ENCODE results near the gene AREL1.
"Not testable (repeated sequence)": the region's sequence is repeated elsewhere in the genome, so short reads cannot be mapped to it uniquely, and the experiment has no call there.

Gene AREL1, protein sequence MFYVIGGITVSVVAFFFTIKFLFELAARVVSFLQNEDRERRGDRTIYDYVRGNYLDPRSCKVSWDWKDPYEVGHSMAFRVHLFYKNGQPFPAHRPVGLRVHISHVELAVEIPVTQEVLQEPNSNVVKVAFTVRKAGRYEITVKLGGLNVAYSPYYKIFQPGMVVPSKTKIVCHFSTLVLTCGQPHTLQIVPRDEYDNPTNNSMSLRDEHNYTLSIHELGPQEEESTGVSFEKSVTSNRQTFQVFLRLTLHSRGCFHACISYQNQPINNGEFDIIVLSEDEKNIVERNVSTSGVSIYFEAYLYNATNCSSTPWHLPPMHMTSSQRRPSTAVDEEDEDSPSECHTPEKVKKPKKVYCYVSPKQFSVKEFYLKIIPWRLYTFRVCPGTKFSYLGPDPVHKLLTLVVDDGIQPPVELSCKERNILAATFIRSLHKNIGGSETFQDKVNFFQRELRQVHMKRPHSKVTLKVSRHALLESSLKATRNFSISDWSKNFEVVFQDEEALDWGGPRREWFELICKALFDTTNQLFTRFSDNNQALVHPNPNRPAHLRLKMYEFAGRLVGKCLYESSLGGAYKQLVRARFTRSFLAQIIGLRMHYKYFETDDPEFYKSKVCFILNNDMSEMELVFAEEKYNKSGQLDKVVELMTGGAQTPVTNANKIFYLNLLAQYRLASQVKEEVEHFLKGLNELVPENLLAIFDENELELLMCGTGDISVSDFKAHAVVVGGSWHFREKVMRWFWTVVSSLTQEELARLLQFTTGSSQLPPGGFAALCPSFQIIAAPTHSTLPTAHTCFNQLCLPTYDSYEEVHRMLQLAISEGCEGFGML

DNA sequence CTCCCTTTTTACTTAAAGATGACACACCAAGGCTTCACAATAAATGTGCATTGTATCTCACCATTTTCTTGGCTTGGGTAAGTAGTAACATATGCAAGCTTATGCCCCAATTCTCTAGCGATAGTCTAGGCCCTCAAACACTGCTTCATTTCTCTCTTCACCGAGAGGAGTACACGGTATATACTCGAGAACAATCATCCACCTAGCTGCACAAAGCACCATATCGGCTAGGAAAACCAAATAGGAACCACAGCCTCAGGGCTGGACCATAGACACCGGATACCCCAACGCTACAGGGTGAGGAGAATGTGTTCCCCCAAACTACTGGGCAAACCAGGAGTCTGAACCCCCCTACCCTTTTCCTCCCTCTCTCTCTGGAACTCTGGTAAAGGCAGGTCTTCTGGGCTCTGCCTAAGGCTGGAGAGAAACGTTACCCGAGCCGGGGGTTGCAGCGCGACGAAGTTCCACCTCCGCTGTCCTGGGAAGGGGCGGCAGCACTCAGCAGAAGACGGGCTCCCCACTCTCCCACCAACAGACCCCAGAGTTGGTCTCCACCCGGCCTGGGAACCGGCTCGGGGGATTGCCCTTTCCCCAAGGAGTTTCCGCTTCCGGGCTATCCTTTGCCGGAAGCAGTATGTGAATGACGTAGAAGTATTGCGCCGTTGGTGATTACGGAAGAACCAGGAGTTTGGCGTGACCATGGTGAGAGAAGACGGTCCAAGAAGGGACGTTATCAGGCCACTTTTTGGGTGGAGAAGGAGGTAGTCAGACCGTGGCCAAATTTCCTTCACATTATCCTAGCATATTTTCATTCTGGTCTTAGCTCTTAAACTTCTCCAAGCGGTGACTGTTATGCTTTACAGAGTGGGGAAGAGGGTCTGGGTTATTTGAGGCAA is at the start of gene AREL1, which contains the start of gene FCF1:
AREL1 (minus strand) TSS at position 582 of the 896 bp plus-strand sequence. CDS start 27,465 bp downstream, outside the sequence.
FCF1 (plus strand) TSS at position 646 of the 896 bp plus-strand sequence; CDS start at position 700, 54 bp downstream.
- no peak for DNase-seq

DNA sequence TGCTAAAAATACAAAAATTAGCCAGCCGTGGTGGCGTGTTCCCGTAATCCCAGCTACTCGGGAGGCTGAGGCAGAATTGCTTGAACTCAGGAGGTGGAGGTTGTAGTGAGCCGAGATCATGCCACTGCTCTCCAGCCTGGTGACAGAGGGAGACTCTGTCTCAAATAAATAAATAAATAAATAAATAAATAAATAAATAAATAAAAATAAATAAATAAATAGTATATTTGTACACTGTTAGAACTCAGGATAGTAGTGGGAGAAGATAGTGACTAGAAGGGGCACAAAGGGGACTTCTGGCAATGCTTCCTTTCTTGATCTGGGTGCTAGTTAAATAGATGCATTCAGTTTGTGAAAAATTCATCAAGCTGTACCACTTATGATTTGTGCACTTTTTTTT is 45.6 kb upstream of the AREL1 start:
- not testable (repeated sequence) for DNase-seq

DNA sequence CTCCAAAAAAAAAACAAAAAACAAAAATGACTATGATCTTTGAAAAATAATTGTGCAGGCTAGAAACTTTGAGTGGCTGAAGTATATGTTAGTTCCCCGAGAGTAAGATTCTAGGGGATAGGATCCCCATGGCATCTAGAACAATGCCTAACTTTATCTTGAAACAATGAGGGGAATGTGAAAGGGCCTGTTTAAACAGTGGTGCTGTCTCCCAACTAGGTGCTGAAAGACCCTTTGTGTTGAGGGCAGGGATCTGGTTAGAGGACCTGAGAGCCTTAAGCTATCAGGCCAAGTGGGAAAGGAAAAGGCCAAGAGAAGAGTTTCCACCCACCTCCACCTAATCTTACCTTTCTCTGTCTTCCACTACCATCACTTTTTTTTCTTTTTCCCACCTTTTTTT is 43.4 kb upstream of the AREL1 start:
- DNase-seq: no peak

GRCh38 chr14:74754899-74755298 is 42.0 kb upstream of the AREL1 start:
- no peak for DNase-seq

DNA sequence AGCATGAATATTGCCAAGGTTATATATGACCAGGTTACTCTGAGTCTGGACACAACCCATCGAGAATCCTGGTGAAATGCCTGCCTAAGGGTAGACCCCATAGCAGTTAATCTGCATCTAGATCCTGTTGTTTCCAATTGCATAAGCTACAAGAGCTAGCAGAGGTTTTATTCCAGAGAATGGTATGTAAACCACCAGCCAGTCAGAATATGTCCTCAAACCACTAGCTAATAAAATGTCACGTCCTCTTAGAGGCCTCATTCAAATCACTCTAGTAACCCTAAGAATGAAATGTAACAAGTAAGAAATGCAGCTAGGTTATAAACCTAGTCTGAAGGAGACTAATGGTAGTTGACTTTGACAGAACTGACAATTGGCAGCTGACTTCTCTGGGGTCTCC is 41.3 kb upstream of the AREL1 start:
- DNase-seq: no peak

DNA sequence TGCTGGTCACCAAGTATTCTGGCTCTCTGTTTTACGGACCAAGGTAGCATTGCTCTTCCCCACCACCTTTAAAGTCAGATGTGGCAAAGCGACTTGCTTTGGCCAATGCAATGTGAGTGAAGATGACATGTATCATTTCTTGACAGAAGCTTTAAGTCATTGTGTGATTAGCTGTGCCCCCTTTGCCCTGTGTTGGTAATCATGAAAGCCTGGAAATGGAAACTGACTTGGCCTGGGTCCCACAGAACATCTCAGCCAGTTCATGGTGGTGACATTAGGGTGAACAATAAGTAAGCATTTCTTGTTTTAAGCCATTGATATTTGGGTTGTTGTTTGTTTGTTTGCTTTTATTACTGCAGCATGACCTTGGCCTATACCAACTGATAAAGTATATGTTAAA is 34.4 kb upstream of the AREL1 start:
- no peak for DNase-seq

DNA sequence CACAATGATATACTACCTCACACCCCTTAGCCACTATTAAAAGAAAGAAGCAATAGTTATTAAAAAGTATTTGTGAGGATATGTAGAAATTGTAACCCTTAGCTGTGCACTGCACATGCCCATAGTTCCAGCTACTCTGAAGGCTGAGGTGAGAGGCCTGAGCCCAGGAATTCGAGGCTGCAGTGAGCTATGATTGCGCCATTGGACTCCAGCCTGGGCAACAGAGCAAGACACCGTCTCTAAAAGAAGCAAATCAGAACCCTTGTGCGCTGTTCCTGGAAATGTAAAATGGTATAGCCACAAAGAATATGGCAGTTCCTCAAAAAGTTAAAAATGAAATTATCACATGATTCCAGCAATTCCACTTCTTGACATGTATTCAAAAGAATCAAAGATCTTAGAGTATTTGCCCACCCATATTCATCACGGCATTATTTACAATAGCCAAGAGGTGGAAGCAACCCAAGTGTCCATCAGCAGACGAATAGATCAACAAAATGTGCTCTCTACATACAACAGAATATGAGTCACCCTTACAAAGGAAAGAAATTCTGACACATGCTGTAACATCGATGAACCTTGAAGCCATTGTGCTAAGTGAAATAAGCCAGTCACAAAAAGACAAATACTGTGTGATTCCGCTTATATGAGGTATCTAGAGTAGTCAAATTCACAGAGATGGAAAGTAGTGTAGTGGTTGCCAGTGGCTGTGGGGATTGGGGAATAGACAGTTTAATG is 26.6 kb upstream of the AREL1 start:
- no peak for DNase-seq

DNA sequence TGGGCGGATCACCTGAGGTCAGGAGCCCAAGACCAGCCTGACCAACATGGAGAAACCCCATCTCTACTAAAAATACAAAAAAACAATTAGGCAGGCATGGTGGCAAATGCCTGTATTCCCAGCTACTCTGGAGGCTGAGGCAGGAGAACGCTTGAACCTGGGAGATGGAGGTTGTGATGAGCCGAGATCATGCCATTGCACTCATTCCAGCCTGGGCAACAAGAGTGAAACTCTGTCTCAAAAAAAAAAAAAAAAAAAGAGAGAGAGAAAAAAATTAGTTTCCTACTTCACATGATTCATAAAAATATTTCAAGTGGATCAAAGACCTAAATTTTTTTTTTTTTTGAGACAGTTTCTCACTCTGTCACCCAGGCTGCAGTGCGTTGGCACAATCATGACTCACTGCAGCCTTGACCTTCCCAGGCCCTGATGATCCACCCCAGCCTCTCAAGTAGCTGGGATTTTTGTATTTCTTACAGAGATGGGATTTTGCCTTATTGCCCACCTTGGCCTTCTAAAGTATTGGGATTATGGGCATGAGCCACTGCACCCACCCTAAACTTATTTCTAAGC is 25.0 kb upstream of the AREL1 start:
- no peak for DNase-seq

- no peak for DNase-seq
Measured at GRCh38 chr14:74735125-74735524, 22.2 kb upstream of the AREL1 start.

- peak; percentile 24 for DNase-seq
Measured at GRCh38 chr14:74733221-74733620, 20.3 kb upstream of the AREL1 start.

GRCh38 chr14:74732387-74732786 is 19.5 kb upstream of the AREL1 start:
- DNase-seq: no peak

GRCh38 chr14:74723134-74723533 is 10.3 kb upstream of the AREL1 start:
- DNase-seq: no peak

DNA sequence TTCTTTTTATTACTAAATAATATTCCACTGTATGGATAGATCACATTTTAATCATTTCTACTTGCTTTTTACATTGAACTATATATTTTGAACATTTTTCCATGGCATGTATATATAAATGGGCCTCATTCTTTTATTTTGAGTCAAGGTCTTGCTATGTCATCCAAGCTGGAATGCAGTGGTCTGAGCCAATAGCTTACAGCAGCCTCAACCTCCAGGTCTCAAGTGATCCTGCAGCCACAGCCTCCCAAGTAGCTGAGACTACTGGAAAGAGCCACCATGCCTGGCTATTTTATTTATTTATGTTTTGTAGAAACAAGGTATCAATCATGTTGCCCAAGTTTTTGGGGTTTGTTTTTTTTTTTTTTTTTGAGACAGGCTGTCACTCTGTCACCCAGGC is 7.6 kb upstream of the AREL1 start:
- DNase-seq: no peak

GRCh38 chr14:74713395-74713735 is 485 bp upstream of the AREL1 start:
- DNase-seq: no peak

GRCh38 chr14:74711651-74712050 is 1.2 kb downstream of the AREL1 start:
- no peak for DNase-seq

DNA sequence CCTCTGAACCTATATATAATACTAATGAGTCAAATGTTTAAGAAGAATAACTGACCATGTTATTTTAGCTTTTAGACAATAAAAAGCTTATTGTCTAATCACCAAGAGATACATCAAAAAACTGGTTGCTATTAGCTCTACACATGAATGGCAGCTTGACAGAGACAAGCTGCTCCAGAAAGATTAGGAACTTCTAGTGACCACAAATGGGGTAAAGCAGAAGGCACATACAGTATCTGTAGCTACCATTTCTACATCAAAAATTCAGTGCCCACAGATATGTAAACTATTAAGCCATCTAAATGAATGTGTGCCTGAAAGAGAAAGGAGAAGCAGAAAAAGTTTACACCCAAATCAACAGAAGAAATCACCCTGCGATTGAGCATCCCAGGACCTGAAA is 2.4 kb downstream of the AREL1 start:
- no peak for DNase-seq

- no peak for DNase-seq
Measured at GRCh38 chr14:74705613-74706500, 7.0 kb downstream of the AREL1 start.

- no peak for DNase-seq
Measured at GRCh38 chr14:74704656-74705055, 8.2 kb downstream of the AREL1 start.

- no peak for DNase-seq
Measured at GRCh38 chr14:74703043-74703442, 9.8 kb downstream of the AREL1 start.

DNA sequence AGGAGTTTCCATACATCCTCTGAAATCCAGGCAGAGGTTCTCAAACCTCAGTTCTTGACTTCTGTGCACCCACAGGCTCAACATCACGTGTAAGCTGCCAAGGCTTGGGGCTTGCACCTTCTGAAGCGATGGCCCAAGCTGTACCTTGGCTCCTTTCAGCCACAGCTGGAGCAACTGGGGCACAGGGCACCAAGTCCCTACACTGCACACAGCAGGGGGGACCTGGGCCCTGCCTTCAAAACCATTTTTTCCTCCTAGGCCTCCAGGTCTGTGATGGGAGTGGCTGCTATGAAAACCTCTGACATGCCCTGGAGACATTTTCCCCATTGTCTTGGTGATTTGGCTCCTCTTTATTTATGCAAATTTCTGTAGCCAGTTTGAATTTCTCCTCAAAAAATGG is 10.6 kb downstream of the AREL1 start:
- no peak for DNase-seq

- no peak for DNase-seq
Measured at GRCh38 chr14:74698465-74698864, 14.4 kb downstream of the AREL1 start.
